T-helper 22 cell (primary cell): Measurements from ENCODE around the gene CAP2.
A peak's percentile ranks its signal among the peaks of the same experiment; 100 is the strongest.
"Not testable (repeated sequence)": the region's sequence is repeated elsewhere in the genome, so short reads cannot be mapped to it uniquely, and the experiment has no call there.

Experiments
- DNase-seq: peaks from one replicate; pipeline ENCODE4 v3.0.0-alpha.2; 2020; ENCODE audit warnings: low read depth

The CAP2 gene

GRCh38 chr6:17580518-17581048 lies 187.2 kb downstream of the CAP2 start:
- DNase-seq, result no peak

- not testable (repeated sequence) for DNase-seq
Measured at GRCh38 chr6:17581282-17581681, 187.9 kb downstream of the CAP2 start.

GRCh38 chr6:17583811-17584210 lies 190.4 kb downstream of the CAP2 start:
- no peak for DNase-seq

DNA sequence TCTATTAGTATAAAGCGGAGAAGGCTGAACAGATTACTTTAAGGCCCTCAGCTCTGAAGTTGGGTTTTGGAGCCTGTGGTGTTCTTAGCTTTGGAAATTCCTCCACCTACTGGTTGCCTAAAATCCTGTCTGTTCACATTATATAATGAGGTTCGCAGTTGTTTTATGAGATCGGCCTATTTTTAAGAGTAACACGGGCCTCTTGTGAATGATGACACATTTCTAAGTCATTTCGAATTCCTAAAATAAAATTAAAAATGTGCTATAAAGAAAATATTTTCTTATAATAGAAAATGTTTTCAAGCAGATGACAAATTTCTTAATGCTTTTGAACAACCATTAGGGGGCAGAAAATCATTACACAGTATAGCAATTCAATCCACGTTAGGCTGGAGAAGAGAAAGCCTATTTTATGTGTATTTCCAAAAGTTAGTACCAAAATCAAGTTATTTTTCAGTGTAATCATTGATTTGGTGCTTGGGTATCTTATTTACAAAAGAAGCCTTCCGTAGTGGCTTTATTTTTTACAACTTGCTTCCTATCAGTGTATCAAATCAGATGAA lies 190.9 kb downstream of the CAP2 start:
- DNase-seq, result no peak

GRCh38 chr6:17585766-17586490 lies 192.5 kb downstream of the CAP2 start:
- no peak for DNase-seq

DNA sequence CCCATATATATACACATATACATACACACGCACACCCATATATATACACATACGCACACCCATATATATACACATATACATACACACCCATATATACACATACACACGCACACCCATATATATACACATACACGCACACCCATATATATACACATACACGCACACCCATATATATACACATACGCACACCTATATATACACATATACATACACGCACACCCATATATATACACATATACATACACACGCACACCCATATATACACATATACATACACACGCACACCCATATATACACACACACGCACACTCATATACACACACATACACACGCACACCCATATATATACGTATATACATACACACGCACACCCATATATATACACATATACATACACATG lies 193.2 kb downstream of the CAP2 start:
- DNase-seq, result not testable (repeated sequence)

- DNase-seq, result no peak
Measured at GRCh38 chr6:17588011-17588410, 194.6 kb downstream of the CAP2 start.

DNA sequence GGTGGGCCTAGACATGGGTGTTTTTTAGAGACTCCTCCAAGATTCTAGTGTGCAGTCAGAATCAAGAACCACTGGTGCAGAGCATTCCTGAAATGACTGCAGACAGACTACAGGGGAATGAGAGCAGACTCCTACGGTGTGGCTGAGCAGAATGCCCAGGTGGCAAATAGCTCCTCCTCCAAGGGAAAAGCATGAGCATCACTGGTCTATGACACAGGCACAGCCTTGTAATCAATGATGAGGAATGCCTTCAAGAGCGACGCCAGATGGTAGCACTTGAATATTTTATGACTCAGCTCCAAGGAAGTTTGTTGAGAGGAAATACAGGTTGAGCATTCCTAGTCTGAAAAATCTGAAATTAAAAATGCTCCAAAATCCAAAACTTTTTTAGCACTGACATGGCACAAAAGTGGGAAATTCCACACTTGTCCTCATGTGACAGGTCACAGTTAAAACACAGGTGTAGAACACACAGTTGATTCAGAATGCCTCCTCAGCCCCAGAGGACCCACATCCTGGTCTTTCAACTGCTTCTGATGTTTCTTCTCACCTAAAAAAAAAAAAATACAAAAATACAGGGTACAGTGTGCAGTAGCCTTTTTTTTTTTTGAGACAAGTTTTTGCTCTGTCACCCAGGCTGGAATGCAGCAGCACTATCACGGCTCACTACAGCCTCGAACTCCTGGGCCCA lies 196.2 kb downstream of the CAP2 start:
- no peak for DNase-seq

GRCh38 chr6:17591287-17591686 lies 197.9 kb downstream of the CAP2 start:
- DNase-seq, result no peak

- no peak for DNase-seq
Measured at GRCh38 chr6:17593246-17593645, 199.9 kb downstream of the CAP2 start.

- DNase-seq, result no peak
Measured at GRCh38 chr6:17596085-17596484, 202.7 kb downstream of the CAP2 start.

GRCh38 chr6:17599877-17600526 lies 206.6 kb downstream of the CAP2 start, which contains the start of gene FAM8A1:
Gene FAM8A1, plus strand, starts transcription at chr6:17600302. Its CDS starts 108 bp downstream, at chr6:17600410.
- DNase-seq, result peak; percentile 87

DNA sequence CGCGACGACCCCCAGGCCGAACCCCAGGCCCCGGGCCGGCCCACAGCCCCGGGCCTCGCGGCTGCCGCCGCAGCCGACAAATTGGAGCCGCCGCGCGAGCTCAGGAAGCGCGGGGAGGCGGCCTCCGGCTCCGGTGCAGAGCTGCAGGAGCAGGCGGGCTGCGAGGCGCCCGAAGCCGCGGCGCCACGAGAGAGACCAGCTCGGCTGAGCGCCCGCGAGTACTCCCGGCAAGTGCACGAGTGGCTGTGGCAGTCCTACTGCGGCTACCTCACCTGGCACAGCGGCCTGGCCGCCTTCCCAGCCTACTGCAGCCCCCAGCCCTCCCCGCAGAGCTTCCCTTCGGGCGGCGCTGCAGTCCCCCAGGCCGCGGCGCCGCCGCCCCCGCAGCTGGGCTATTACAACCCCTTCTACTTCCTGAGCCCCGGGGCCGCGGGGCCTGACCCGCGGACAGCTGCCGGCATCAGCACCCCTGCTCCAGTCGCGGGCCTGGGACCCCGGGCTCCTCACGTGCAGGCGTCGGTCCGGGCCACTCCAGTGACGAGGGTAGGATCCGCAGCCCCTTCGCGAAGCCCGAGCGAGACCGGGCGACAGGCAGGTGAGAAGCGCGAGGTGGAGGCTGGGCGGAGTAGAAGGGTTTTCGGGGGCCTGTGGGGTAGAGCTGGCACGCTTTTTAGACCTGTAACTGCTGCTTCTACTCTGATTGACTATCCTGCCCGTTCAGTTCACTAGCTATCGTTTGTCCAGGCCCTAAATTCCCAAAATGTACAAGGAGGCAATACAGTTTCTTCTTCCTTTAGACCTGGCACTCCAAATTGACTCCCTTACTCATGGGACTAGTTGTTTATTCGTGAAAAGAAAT lies 207.4 kb downstream of the CAP2 start:
- peak; percentile 8 for DNase-seq

GRCh38 chr6:17601386-17601703 lies 207.9 kb downstream of the CAP2 start:
- no peak for DNase-seq

GRCh38 chr6:17602888-17603287 lies 209.5 kb downstream of the CAP2 start:
- DNase-seq, result no peak

GRCh38 chr6:17606606-17607005 lies 213.2 kb downstream of the CAP2 start:
- DNase-seq, result no peak
